ENCODE results near the gene IRF2BP1. TPM values are rescaled to one million over a fixed set of nuclear protein-coding genes. Genes with fewer than 3 reads are reported as not detected.

Gene IRF2BP1
- total RNA-seq, 3 donors from 2014 or later, result 16.5 to 26.5 (median 19.7) TPM

DNA sequence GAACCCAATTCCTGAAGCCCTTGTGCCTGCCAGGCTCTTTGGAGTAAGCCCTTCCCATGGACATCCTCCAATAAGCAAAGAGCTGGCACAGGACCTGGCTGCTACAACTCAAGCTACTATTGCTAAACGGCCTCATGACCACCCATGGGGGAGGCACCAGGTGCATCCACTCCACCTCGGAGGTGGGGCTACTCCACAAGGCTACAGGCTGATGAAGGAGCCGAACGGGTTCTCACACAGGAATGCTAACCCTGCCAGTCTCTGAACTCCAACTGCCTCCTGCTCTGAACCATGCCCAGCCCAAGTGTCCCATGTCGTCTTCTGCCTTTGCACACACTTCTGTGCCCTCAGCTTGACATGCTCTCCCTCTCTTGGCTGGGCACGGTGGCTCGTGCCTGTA lies 33.0 kb downstream of the IRF2BP1 start:
- no peak for DNase-seq (ENCODE audit: low spot score in 2 of 2)
- intact Hi-C loops (cut with DNase I; ENCODE audit: low total_unique reads), result no loop called here
- Histone ChIP-seq H3K9me3 (no peaks in the 10 kb centered on the region), H3K36me3 (no peaks in the 10 kb centered on the region), H3K4me3 (no peak overlapping the region), H3K27ac (no peak overlapping the region), H3K4me1 (no peaks in the 10 kb centered on the region), H3K27me3 (no peaks in the 10 kb centered on the region)
- TF ChIP-seq POLR2AphosphoS5 (IDR thresholded peaks at IDR 0.05) (no peak), POLR2A (IDR thresholded peaks at IDR 0.05) (no peak)
- TF ChIP-seq, protein P1, sequence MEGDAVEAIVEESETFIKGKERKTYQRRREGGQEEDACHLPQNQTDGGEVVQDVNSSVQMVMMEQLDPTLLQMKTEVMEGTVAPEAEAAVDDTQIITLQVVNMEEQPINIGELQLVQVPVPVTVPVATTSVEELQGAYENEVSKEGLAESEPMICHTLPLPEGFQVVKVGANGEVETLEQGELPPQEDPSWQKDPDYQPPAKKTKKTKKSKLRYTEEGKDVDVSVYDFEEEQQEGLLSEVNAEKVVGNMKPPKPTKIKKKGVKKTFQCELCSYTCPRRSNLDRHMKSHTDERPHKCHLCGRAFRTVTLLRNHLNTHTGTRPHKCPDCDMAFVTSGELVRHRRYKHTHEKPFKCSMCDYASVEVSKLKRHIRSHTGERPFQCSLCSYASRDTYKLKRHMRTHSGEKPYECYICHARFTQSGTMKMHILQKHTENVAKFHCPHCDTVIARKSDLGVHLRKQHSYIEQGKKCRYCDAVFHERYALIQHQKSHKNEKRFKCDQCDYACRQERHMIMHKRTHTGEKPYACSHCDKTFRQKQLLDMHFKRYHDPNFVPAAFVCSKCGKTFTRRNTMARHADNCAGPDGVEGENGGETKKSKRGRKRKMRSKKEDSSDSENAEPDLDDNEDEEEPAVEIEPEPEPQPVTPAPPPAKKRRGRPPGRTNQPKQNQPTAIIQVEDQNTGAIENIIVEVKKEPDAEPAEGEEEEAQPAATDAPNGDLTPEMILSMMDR (IDR thresholded peaks at IDR 0.05), result no peak

DNA sequence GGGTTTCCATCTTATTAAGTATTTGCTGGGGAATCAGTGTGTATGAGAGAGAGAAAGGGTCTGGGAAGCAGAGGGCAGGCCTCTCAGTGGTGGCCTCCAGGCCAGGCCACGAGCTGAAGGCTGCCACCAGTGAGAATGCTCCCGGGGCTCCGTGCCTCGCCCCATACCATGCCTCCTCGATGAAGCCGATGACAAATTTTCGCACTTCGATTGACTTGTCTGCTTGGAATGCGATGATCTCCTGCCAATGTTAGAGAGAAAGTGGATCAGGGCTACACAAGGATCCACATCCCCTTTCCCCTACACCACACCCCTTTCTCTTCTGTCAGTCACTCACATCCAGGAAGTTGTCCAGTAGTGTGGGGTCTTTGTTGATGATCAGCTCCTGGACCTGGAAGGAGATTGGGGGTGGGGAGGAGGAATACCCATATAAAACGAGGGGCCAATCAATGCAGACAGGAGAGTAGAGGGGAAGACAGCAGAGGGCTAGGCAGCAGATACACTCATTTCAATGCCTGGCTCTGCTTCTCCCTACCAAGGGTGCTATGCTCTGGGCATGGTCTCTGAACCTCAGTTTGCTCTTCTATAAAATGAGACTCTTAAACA lies 33.7 kb downstream of the IRF2BP1 start:
- intact Hi-C loops (cut with DNase I; ENCODE audit: low total_unique reads), result no loop called here
- no peaks in the 10 kb centered on the region for H3K36me3 ChIP-seq
- H3K9me3 ChIP-seq, result no peaks in the 10 kb centered on the region
- TF ChIP-seq POLR2AphosphoS5 (IDR thresholded peaks at IDR 0.05) (no peak), POLR2A (IDR thresholded peaks at IDR 0.05) (no peak)
- TF ChIP-seq, protein P1 (IDR thresholded peaks at IDR 0.05), result no peak
- no peak overlapping the region for H3K27ac ChIP-seq
- H3K4me1 ChIP-seq, result no peaks in the 10 kb centered on the region
- no peak overlapping the region for H3K4me3 ChIP-seq
- no peak for DNase-seq (ENCODE audit: low spot score in 2 of 2)
- no peaks in the 10 kb centered on the region for H3K27me3 ChIP-seq

DNA sequence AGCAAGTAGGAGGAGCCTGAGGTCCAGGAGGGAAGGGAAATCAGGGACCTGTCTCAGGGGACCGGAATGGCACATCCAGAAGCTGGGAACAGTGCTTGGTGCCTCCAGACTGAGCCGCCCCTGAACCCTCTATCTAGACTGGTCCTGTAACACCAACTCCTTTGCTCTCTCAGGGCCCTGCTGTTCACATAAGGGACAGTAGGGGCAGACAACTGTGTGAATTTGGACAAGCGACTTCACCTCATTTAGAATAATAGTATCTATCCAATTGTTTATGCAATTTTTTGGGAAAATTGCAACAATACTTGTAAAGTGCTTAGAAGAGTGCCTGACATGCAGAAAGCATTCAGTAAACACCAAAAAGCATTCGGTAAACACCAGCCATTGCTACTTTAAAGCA lies 37.0 kb downstream of the IRF2BP1 start:
- TF ChIP-seq, protein P1 (IDR thresholded peaks at IDR 0.05), result peak in 1 of 3 donors; percentile 8
- TF ChIP-seq POLR2A (IDR thresholded peaks at IDR 0.05), result no peak
- H3K27me3 ChIP-seq, result no peaks in the 10 kb centered on the region
- H3K4me3 ChIP-seq, result no peak overlapping the region
- no peaks in the 10 kb centered on the region for H3K36me3 ChIP-seq
- H3K9me3 ChIP-seq, result no peaks in the 10 kb centered on the region
- intact Hi-C loops (cut with DNase I; ENCODE audit: low total_unique reads), result no loop called here
- H3K27ac ChIP-seq, result no peak overlapping the region
- no peaks in the 10 kb centered on the region for H3K4me1 ChIP-seq
- DNase-seq (ENCODE audit: low spot score in 2 of 2), result no peak

GRCh38 chr19:45847663-45848062 lies 38.3 kb downstream of the IRF2BP1 start:
- no peak for DNase-seq (ENCODE audit: low spot score in 2 of 2)
- intact Hi-C loops (cut with DNase I; ENCODE audit: low total_unique reads), result no loop called here
- Histone ChIP-seq H3K27ac (no peak overlapping the region), H3K4me1 (no peaks in the 10 kb centered on the region), H3K27me3 (no peaks in the 10 kb centered on the region), H3K36me3 (no peaks in the 10 kb centered on the region), H3K9me3 (no peaks in the 10 kb centered on the region), H3K4me3 (no peak overlapping the region)
- TF ChIP-seq POLR2A (IDR thresholded peaks at IDR 0.05) (no peak), POLR2AphosphoS5 (IDR thresholded peaks at IDR 0.05) (no peak)
- TF ChIP-seq, protein P1 (IDR thresholded peaks at IDR 0.05), result no peak

GRCh38 chr19:45842198-45842597 lies 43.7 kb downstream of the IRF2BP1 start:
- Histone ChIP-seq H3K4me1 (no peaks in the 10 kb centered on the region), H3K36me3 (peaks cover 10% of the 10 kb centered on the region), H3K4me3 (no peak overlapping the region), H3K9me3 (no peaks in the 10 kb centered on the region), H3K27me3 (no peaks in the 10 kb centered on the region), H3K27ac (no peak overlapping the region)
- intact Hi-C loops (cut with DNase I; ENCODE audit: low total_unique reads), result no loop called here
- no peak for TF ChIP-seq POLR2AphosphoS5 (IDR thresholded peaks at IDR 0.05)
- TF ChIP-seq POLR2A (IDR thresholded peaks at IDR 0.05), result no peak
- TF ChIP-seq, protein P1 (IDR thresholded peaks at IDR 0.05), result no peak
- DNase-seq (ENCODE audit: low spot score in 2 of 2), result no peak
